Measurements from ENCODE around the gene TNNT2. TPM values are rescaled to one million over a fixed set of nuclear protein-coding genes. Genes with fewer than 3 reads are reported as not detected.

Gene TNNT2
- total and polyA plus RNA-seq, 2 of the 13 experiments (the other 11 are each of a cell fraction or from before 2014, with no cell fraction given), result 0.20 to 0.63 TPM

DNA sequence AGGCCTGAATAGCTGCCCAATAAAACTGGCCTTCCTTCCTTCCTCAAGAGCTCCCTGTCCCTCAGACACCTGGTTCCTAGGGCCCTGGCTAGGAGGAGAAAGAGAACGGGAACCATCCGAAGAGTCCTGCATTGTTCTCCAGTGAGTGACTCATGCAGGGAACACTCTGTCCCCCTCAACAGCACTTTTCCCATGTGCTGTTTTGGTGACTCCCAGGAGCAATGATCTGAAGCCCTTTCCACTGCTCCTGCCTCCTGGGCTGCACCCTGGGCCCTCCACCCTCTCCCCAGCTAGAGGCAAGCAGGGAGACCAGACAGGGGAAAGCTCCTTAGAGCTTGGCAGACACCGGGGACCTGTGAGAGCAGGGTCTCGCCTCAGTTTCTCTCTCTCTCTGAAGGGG is 18.9 kb downstream of the TNNT2 start:
- DNase-seq (ENCODE audit: low spot score) (no peak), ATAC-seq (no peak), FAIRE-seq (no peak)
- Histone ChIP-seq H3K4me1 (ENCODE audit: insufficient read depth, low read length) (no peaks in the 10 kb centered on the region), H3K36me3 (replicated peaks in 1 of 2; ENCODE audit: control insufficient read depth in 1 of 2, insufficient read depth in 2 of 2, low read length in 2 of 2) (no peaks in the 10 kb centered on the region), H3K79me2 (ENCODE audit: insufficient read depth, low read length) (no peaks in the 10 kb centered on the region), H3K27me3 (ENCODE audit: control insufficient read depth in 1 of 2, insufficient read depth in 2 of 2, low read length in 2 of 2) (peaks cover 4 to 42% of the 10 kb centered on the region in 2 experiments), H3K9ac (ENCODE audit: insufficient read depth, low read depth, low read length) (no peak overlapping the region), H3K27ac (ENCODE audit: extremely low read length, insufficient read depth, low read length) (no peak overlapping the region), H4K20me1 (ENCODE audit: insufficient read depth, low read length) (no peaks in the 10 kb centered on the region), H2AFZ (ENCODE audit: low read length) (no peak overlapping the region), H3K4me2 (ENCODE audit: low read depth, low read length) (no peak overlapping the region), H3K4me3 (replicated peaks in 1 of 3; ENCODE audit: insufficient read depth in 1 of 3, low read depth in 2 of 3, low read length in 3 of 3) (no peak overlapping the region), H3K9me3 (ENCODE audit: low read length) (no peaks in the 10 kb centered on the region)
- WGBS (ENCODE audit: low lambda C conversion rate), result 3% methylated on average over 4 of the region's 4 CpGs
- TF ChIP-seq, protein P1, sequence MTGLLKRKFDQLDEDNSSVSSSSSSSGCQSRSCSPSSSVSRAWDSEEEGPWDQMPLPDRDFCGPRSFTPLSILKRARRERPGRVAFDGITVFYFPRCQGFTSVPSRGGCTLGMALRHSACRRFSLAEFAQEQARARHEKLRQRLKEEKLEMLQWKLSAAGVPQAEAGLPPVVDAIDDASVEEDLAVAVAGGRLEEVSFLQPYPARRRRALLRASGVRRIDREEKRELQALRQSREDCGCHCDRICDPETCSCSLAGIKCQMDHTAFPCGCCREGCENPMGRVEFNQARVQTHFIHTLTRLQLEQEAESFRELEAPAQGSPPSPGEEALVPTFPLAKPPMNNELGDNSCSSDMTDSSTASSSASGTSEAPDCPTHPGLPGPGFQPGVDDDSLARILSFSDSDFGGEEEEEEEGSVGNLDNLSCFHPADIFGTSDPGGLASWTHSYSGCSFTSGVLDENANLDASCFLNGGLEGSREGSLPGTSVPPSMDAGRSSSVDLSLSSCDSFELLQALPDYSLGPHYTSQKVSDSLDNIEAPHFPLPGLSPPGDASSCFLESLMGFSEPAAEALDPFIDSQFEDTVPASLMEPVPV (CRISPR knock-in tag; IDR thresholded peaks at IDR 0.05), result no peak
- no peak for TF ChIP-seq ZNF337 (CRISPR knock-in tag; IDR thresholded peaks at IDR 0.05; ENCODE audit: borderline replicate concordance, low read depth)
- no peak for TF ChIP-seq GABPA (IDR thresholded peaks at IDR 0.05; ENCODE audit: low read depth, low read length)
- TF ChIP-seq GABPA (CRISPR knock-in tag; IDR thresholded peaks at IDR 0.05; ENCODE audit: low read depth), result no peak
- TF ChIP-seq, protein P2, sequence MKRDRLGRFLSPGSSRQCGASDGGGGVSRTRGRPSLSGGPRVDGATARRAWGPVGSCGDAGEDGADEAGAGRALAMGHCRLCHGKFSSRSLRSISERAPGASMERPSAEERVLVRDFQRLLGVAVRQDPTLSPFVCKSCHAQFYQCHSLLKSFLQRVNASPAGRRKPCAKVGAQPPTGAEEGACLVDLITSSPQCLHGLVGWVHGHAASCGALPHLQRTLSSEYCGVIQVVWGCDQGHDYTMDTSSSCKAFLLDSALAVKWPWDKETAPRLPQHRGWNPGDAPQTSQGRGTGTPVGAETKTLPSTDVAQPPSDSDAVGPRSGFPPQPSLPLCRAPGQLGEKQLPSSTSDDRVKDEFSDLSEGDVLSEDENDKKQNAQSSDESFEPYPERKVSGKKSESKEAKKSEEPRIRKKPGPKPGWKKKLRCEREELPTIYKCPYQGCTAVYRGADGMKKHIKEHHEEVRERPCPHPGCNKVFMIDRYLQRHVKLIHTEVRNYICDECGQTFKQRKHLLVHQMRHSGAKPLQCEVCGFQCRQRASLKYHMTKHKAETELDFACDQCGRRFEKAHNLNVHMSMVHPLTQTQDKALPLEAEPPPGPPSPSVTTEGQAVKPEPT (CRISPR knock-in tag; IDR thresholded peaks at IDR 0.05; ENCODE audit: low read depth), result no peak
- no peak for TF ChIP-seq RARA (CRISPR knock-in tag; IDR thresholded peaks at IDR 0.05)
- TF ChIP-seq ZFP36L2 (CRISPR knock-in tag; IDR thresholded peaks at IDR 0.05), result no peak
- in situ Hi-C loops (cut with HindIII; ENCODE audit: extremely low pct_ligation_motif_present, low pct_unique_long_range_greater_than_20kb), result no loop called here
- BruUV-seq (replicated peaks), result no TSS peak
- POLR2A ChIA-PET, result no interaction called here
- CTCF ChIA-PET (ENCODE audit: low intra/inter-chr PET ratio, low total read pairs), result no interaction called here
- intact Hi-C loops (cut with micrococcal nuclease; ENCODE audit: unreplicated experiment), result no loop called here
